Esophagus muscularis mucosa (tissue), 4 donors: ENCODE measurements around the gene FGF13. TPM values are rescaled to one million over a fixed set of nuclear protein-coding genes. Genes with fewer than 3 reads are reported as not detected.

ENCODE experiments used
- DNase-seq: peaks from one replicate; pipeline ENCODE4 v3.0.0-alpha.2; 2017; ENCODE audit errors: extremely low spot score
- H3K27ac ChIP-seq, 4 donors: fragments of 200-600 bp; sonication (generic); replicated peaks in 1 of 4; 1 replicate in 3 of 4; 2 replicates in 1 of 4; pipeline ENCODE4 v1.5.1; 2016 to 2019; ENCODE audit warnings: mild to moderate bottlenecking in 1 of 4
- H3K27me3 ChIP-seq, 4 donors: fragments of 200-600 bp; sonication (generic); one replicate each; pipeline versions ENCODE4 v1.5.1 to v1.6.0; 2016 to 2019
- H3K36me3 ChIP-seq, 4 donors: fragments of 200-600 bp; sonication (generic); one replicate each; pipeline ENCODE4 v1.5.1; 2016 to 2019
- H3K4me1 ChIP-seq, 4 donors: fragments of 200-600 bp; sonication (generic); one replicate each; pipeline ENCODE4 v1.5.1; 2016 to 2019
- H3K4me3 ChIP-seq, 4 donors: fragments of 200-600 bp; sonication (generic); 1 replicate in 2 of 4; 2 replicates in 2 of 4; pipeline ENCODE4 v1.5.1; 2016 to 2019; ENCODE audit warnings: mild to moderate bottlenecking in 4 of 4, moderate library complexity in 1 of 4
- H3K9me3 ChIP-seq, 4 donors: fragments of 200-600 bp; sonication (generic); 1 replicate in 3 of 4; 2 replicates in 1 of 4; pipeline ENCODE4 v1.5.1; 2016 to 2019
- CTCF ChIP-seq, 3 experiments: fragments of 200-600 bp in 2 of 3; fragments of 450-650 bp in 1 of 3; sonication (generic) in 2 of 3; IDR thresholded peaks; one replicate each; pipeline ENCODE4 v1.5.1; 2017 to 2019; ENCODE audit warnings: antibody characterized with exemption in 3 of 3, mild to moderate bottlenecking in 2 of 3, moderate library complexity in 1 of 3
- EP300 ChIP-seq: sonication (generic); formaldehyde crosslinking; IDR thresholded peaks from one replicate; pipeline ENCODE4 v1.6.1; 2017; ENCODE audit warnings: antibody characterized with exemption
- POLR2A ChIP-seq: fragments of 450-650 bp; IDR thresholded peaks from one replicate; pipeline ENCODE4 v1.6.1; 2017; ENCODE audit warnings: antibody characterized with exemption, moderate library complexity, mild to moderate bottlenecking, low read depth
- POLR2AphosphoS5 ChIP-seq, 2 donors: sonication (generic); formaldehyde crosslinking; IDR thresholded peaks; one replicate each; pipeline ENCODE4 v1.6.1; 2017; ENCODE audit warnings: antibody characterized with exemption in 2 of 2
- WGBS: methylation state at CpG from one replicate; pipeline ENCODE4 v1.1.5; 2018; 5-methylcytosine and 5-hydroxymethylcytosine counted together
- intact Hi-C: fragments of 100-400 bp; cut with DNase I; formaldehyde crosslinking; loops from one replicate; pipeline ENCODE4 v1.15.1; 2023
- total RNA-seq, 4 donors: library from RNA; depleted of rRNA; stranded (reverse); fragments of >200 nt; gene quantifications; one replicate each; pipeline versions ENCODE4 v1.1.0 to v1.2.1, GENCODE V29; 2016

FGF13 gene
- total RNA-seq, 4 donors from 2014 or later: 8.3 to 14.4 (median 11.3) TPM

GRCh38 chrX:138708268-138708667 lies 3.2 kb downstream of the FGF13 start:
- 69% methylated on average over 2 of the region's 2 CpGs for WGBS

GRCh38 chrX:138704596-138704995 lies 6.9 kb downstream of the FGF13 start:
- TF ChIP-seq POLR2AphosphoS5 (IDR thresholded peaks at IDR 0.05) (no peak), POLR2A (no peak), CTCF (IDR thresholded peaks at IDR 0.05) (no peak)
- WGBS: 80% methylated on average over 4 of the region's 4 CpGs
- intact Hi-C loops: no loop called here
- no peaks in the 10 kb centered on the region for H3K4me1 ChIP-seq
- no peak overlapping the region for H3K27ac ChIP-seq
- no peaks in the 10 kb centered on the region for H3K27me3 ChIP-seq
- H3K4me3 ChIP-seq: no peak overlapping the region
- no peak for DNase-seq
- no peaks in the 10 kb centered on the region for H3K9me3 ChIP-seq
- no peaks in the 10 kb centered on the region for H3K36me3 ChIP-seq

More at GRCh38 chrX:138708268-138708667, 3.2 kb downstream of the FGF13 start:
- intact Hi-C loops: no loop called here
- H3K4me1 ChIP-seq: peaks cover 0 to 9% (median 4%) of the 10 kb centered on the region in 4 donors
- H3K27me3 ChIP-seq: no peaks in the 10 kb centered on the region
- DNase-seq: no peak
- no peaks in the 10 kb centered on the region for H3K9me3 ChIP-seq
- no peak overlapping the region for H3K4me3 ChIP-seq
- TF ChIP-seq POLR2A (no peak), POLR2AphosphoS5 (IDR thresholded peaks at IDR 0.05) (no peak), EP300 (no peak), CTCF (IDR thresholded peaks at IDR 0.05) (no peak)
- H3K36me3 ChIP-seq: no peaks in the 10 kb centered on the region
- H3K27ac ChIP-seq: no peak overlapping the region

- 72% methylated on average over 3 of the region's 3 CpGs for WGBS
- Histone ChIP-seq H3K4me3 (no peak overlapping the region), H3K9me3 (no peaks in the 10 kb centered on the region), H3K27ac (no peak overlapping the region), H3K27me3 (no peaks in the 10 kb centered on the region), H3K36me3 (no peaks in the 10 kb centered on the region), H3K4me1 (no peaks in the 10 kb centered on the region)
- no peak for DNase-seq
- TF ChIP-seq POLR2AphosphoS5 (IDR thresholded peaks at IDR 0.05) (no peak), POLR2A (no peak)
- intact Hi-C loops: no loop called here
Measured at GRCh38 chrX:138704101-138704500, 7.4 kb downstream of the FGF13 start.

GRCh38 chrX:138692591-138692990 lies 18.9 kb downstream of the FGF13 start:
- intact Hi-C loops: no loop called here
- peaks cover 0 to 36% (median 16%) of the 10 kb centered on the region in 4 donors for H3K4me1 ChIP-seq
- H3K27ac ChIP-seq: peak overlapping the region in 2 of 4 donors; percentile 7 to 45
- H3K4me3 ChIP-seq: no peak overlapping the region
- H3K9me3 ChIP-seq: no peaks in the 10 kb centered on the region
- H3K27me3 ChIP-seq: no peaks in the 10 kb centered on the region
- TF ChIP-seq EP300 (no peak), POLR2A (no peak), POLR2AphosphoS5 (IDR thresholded peaks at IDR 0.05) (no peak), CTCF (IDR thresholded peaks at IDR 0.05) (no peak)
- no peaks in the 10 kb centered on the region for H3K36me3 ChIP-seq
- no peak for DNase-seq
- WGBS: 56% methylated on average over 1 of the region's 1 CpG

GRCh38 chrX:138691186-138691585 lies 20.3 kb downstream of the FGF13 start:
- intact Hi-C loops: no loop called here
- DNase-seq: no peak
- Histone ChIP-seq H3K27me3 (no peaks in the 10 kb centered on the region), H3K36me3 (no peaks in the 10 kb centered on the region), H3K4me1 (peaks cover 0 to 36% (median 16%) of the 10 kb centered on the region in 4 donors), H3K9me3 (no peaks in the 10 kb centered on the region), H3K27ac (peak overlapping the region; percentile 40 to 60 (median 48)), H3K4me3 (no peak overlapping the region)
- WGBS: 41% methylated on average over 4 of the region's 4 CpGs
- TF ChIP-seq EP300 (no peak), CTCF (IDR thresholded peaks at IDR 0.05) (no peak), POLR2AphosphoS5 (IDR thresholded peaks at IDR 0.05) (no peak), POLR2A (no peak)
